ENCODE data around the gene DNAH5.
"Not testable (repeated sequence)": the region's sequence is repeated elsewhere in the genome, so short reads cannot be mapped to it uniquely, and the experiment has no call there.

The DNAH5 gene

GRCh38 chr5:13944560-13945199 is at the start of gene DNAH5:
TSS of gene DNAH5 (minus strand) at chr5:13944688. CDS start at chr5:13944438, 250 bp downstream.
- DNase-seq: peak; percentile 56

DNA sequence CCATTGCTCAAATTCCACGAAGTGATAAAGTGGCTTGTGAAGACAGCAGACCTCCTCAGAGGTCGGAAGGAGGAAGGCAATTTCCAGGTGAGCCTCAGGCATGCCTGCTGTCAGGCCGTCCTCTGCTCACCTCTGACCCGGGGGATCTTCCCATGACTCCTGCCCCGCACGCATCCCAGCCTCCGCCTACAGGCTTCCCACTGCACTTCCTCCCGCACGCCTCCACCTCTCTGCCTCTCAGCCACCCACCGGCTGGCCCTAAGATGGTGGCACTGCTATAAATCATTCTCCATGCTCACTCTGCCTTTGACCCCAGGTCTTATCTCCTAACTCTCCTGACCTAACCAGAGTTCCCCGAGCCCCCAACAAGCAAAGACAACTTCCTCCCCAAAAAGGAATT is 49.4 kb upstream of the DNAH5 start:
- no peak for DNase-seq

- no peak for DNase-seq
These were observed 48.3 kb upstream of the DNAH5 start for GRCh38 chr5:13992795-13993194.

DNA sequence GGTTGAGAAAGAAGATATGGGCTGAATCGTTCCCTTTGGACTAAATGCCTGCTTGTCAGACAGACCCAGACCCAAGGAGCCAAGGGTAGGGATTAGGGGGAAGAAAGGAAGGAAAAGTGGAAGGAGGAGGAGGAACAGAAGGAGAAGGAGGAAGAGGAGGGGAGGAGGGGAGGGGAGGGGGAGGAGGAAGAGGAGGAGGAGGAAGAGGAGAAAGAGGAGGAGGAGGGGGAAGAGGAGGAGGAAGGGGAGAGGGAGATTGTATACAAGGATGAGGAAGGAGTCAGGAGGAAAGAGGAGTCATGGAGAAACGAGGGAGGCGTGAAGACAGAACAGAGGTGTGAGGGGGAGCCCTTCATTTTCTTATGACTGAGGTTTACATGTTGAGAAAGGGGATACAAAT is 46.9 kb upstream of the DNAH5 start:
- no peak for DNase-seq

GRCh38 chr5:13990896-13991295 is 46.4 kb upstream of the DNAH5 start:
- no peak for DNase-seq

DNA sequence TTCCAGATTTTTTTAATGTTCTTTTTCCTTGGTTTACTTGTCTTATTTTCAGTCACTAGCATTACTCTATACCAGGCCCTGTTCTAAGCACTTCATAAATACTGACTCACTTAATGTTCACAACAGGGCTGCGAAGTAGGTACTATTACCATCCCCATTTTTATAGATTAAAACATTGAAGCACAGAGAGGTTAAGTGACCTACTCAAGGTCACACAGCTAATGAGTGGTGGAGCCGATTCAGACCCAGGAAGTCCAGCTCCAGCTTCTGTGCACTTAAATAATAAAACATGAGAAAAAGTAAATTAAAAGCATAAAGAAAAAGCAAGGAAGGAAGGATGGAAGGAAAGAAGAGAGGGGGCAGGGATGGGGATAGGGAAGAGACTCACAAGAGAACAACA is 45.3 kb upstream of the DNAH5 start:
- DNase-seq: no peak

GRCh38 chr5:13987843-13988464 is 43.5 kb upstream of the DNAH5 start:
- DNase-seq: peak; percentile 90

DNA sequence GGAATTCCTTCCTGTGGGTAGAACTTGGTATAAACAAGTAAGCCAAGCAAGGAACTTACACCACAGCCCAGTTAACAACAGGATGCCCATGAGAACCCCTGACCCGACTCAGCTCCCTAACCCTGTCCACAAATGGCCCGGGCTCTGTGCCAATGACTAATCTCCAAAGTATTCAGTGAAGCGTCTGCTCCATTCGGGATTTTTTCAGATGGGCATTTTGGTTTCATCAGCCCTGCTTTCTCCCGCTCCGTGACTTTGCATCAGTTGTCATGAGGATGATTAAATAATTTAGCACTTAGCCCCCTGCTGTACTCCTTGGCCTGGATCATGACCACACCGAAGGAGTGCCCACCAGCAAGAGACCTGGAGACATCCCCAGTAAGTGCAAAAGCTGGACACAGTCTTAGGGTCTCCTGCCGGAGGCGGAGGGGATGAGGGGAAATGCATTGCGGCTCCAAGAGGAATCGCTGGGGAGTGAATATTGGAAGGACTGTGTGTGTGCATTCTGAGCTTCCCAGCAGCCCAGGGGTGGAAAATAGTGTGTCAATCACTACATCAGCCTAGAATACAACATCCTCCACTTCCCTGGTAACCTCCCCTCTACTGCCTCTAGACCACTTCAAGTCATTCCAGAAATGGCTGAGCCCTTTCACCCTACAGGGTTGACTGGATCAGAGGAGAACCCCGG is 41.4 kb upstream of the DNAH5 start:
- DNase-seq: no peak

DNA sequence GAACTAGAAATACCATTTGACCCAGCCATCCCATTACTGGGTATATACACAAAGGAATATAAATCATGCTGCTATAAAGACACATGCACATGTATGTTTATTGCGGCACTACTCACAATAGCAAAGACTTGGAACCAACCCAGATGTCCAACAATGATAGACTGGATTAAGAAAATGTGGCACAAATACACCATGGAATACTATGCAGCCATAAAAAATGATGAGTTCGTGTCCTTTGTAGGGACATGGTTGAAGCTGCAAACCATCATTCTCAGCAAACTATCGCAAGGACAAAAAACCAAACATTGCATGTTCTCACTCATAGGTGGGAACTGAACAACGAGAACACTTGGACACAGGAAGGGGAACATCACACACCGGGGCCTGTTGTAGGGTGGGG is 40.4 kb upstream of the DNAH5 start:
- DNase-seq: not testable (repeated sequence)

DNA sequence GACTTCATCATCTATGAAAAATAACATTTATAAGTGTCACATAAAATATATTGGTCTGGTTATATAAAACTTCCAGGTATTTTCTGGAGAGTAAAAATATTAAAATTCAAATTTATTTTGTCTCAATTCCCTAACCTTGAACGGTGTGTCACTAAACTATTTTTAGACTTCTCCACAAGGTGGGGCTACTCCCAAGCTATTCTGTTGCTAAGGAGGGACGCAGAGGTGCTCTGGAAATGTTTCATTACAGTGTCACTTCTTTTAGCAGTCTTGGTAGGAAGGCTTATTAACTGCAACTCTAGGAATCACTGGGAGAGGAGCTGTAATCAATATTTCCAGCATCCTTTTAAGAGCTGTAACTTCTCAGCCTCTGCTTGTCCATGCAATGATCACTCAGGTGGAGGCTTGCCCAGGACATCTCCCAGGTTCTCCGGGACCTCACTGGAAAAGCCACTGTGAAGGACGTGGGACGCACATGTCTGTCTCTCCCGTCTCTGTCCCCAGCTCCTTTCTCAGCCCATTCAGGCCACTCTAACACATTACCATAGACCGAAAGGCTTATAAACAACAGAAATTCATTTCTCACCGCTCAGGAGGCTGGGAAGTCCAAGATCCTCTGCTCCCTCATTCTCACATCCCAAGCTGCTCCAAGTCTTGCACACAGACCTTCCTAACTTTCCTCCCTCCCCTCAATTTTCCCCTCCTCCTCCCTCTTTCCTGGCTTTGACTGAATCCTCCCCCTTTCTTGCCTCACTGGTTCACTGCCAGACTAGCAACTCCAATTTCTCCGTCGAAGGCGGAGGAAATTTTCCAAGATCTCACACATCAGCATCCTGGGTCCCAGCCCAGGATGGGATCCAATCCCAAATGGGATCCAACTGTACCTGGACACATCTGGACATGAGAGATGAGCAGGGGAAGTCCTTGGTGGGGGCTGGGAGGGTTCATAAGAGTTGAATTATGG is 32.7 kb upstream of the DNAH5 start:
- DNase-seq: peak; percentile 88

DNA sequence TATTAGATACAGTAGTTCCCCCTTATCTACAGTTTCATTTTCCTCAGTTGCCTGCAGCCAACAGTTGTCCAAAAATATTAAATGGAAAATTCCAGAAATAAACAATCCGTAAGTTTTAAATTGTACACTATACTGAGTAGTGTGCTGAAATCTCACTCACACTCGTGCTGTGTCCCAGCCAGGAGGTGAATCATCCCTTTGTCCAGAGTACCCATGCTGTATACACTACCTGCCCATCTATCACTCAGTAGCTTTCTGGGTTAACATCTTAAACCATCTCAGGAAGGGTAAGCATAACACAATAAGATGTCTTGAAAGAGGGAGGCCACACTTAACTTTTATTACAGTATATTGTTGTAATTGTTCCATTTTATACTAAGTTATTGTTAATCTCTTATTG is 31.7 kb upstream of the DNAH5 start:
- DNase-seq: no peak

DNA sequence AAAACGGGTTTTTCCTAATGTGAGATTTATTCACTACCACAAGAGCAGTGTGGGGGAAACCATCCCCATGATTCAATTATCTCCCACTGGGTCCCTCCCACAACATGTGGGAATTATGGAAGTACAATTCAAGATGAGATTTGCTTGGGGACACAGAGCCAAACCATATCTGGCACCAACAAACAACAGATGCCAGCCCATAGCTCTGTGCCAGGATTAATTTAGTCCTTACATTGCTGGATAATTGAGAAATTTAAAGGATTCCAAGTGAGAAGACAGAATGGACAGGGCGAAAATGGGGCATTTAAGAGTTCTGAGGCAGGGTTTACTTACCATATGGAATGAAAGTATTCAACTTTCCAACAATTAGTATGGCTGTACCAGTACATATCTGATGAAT is 30.8 kb upstream of the DNAH5 start:
- DNase-seq: no peak

DNA sequence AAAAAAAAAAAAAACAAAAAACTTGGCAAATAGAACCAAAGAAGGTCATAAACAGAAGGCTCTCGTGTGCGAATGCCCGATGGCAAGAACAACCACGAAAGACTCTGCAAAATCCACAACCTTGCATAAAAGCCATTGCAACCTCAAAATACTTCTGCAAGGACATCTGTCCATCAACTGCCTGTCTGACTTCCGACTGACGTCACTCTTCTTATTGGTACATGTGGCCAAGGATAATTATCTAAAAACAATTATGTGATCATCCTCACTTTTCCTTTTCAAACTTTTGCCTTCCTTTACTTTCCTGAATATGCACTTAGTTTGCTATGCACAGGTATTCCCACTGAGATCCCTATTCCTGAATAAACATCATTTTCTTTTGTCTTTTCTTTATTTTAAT is 29.2 kb upstream of the DNAH5 start:
- DNase-seq: no peak

GRCh38 chr5:13972029-13972428 is 27.5 kb upstream of the DNAH5 start:
- no peak for DNase-seq

DNA sequence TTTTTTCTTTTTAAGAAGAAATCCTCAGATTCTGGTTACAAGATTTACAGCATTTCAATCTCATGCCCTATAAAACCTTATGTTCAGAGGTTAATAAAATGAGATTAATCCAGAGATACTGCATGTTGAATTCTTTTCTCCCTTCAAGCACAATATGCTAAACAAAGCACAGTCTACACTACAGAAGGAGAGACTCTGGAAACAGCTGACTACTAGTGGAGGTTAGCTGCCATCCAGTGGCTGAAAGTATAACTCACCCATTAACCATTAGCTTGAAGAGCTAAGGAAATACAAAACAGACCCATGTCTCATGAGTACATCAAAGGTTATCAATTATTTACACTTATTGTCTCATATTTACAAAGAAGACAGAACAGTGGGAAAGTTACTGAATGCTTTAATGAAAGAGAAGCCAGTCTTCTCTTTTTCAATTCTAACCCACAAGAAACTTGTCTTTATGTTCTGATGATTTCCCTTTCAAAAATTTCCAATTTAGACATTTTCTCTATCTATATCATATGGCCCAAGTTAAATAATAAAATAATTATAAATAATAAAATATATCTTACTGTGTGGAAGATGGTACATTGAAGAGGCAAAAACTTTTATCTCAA is 12.7 kb upstream of the DNAH5 start:
- DNase-seq: peak; percentile 96

- no peak for DNase-seq
These were observed 12.0 kb upstream of the DNAH5 start for GRCh38 chr5:13956471-13956870.

GRCh38 chr5:13955896-13956295 is 11.4 kb upstream of the DNAH5 start:
- DNase-seq: no peak

GRCh38 chr5:13946111-13946510 is 1.6 kb upstream of the DNAH5 start:
- no peak for DNase-seq

DNA sequence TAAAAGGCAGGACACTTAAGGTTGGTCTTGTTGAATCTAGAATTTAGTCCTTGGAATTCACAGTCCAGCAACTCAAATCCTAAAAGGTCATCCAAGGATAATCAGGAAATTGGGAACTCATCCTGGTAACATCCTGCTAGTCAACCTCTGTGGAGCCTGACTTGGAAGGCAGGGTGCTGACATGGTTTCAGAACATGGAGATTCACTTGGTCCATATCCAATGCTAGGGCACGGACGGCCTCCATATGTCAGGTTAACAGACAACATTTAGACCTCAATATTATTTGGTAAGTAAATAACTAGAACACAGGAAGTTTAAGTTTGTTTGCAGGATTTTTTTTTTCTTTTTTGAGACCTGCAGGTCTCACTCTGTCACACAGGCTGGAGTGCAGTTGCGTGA is 783 bp upstream of the DNAH5 start:
- DNase-seq: no peak

GRCh38 chr5:13943676-13944075 is 812 bp downstream of the DNAH5 start:
- DNase-seq: no peak

DNA sequence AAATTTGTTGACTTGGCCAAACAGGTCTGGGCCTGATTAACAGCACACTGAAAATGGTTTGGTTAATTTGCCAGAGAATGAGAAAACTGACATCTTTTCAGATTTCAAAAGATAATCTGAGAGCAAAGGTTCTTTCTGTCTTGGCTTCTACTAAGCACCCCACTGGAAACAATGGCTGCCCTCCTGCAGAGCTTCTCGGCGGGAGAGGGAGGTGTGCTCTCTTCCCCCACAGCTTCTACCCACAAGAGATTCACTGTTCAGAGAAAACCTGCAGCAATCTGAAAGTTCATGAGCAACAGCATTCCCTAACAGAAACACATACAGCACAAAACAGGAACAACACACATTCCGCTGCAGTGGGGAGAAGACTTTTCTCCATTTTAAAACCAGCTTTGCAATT is 3.0 kb downstream of the DNAH5 start:
- no peak for DNase-seq

DNA sequence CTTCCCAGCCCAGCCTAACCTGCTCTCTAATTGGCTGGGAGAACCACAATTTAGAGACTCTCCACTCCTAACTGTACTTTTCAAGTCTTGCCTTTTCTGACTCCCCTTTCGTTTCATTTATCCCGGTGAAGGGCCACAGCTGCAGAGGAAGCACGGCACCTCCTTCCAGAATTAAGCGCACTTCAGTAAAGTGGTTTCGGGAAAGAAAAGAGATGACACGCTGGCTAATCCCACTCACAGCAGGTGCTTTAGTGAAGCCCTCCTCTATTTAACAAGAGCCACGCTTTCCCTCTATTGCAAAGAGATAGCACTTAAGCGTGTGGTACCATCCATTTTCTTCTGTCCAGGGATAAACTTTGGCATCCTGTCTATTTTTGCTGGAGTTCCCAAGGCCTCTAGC is 4.8 kb downstream of the DNAH5 start:
- peak; percentile 97 for DNase-seq

DNA sequence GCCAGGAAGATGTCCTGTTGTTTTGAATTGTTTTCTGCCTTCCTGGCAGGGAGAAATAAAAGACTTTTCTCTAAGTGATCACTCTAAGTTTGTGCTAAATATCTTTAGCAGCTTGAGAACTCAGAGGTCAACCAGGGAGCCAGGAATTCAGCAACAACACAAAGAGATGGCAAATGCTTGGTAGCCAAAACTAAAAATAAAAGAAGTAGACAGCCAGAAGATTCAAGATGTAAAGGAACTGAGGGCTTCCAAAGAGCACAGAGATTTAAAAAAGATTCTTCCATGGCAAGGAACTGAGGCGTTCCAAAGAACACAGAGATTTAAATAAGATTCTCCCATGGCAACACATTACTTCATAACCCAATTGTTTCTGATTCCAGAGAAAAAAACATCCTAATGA is 9.6 kb downstream of the DNAH5 start:
- DNase-seq: no peak

All from NCI-H510A treated with DMSO at 0.1 percent for 48 hours (cell line).